Peyer's patch (tissue), 4 donors: ENCODE data around the gene AMZ1. TPM values are rescaled to one million over a fixed set of nuclear protein-coding genes. Genes with fewer than 3 reads are reported as not detected.

Experiments used
- DNase-seq, 3 donors: peaks; one replicate each; pipeline ENCODE4 v3.0.0-alpha.2; 2017 to 2019
- H3K27ac ChIP-seq, 4 donors: fragments of 200-600 bp; sonication (generic); one replicate each; pipeline ENCODE4 v1.5.1; 2016 to 2019
- H3K27me3 ChIP-seq, 2 donors: fragments of 200-600 bp; sonication (generic); one replicate each; pipeline ENCODE4 v1.5.1; 2019
- H3K36me3 ChIP-seq, 3 donors: fragments of 200-600 bp; sonication (generic); one replicate each; pipeline ENCODE4 v1.5.1; 2016 to 2019
- H3K4me1 ChIP-seq, 4 donors: fragments of 200-600 bp; sonication (generic); one replicate each; pipeline ENCODE4 v1.5.1; 2016 to 2019
- H3K4me3 ChIP-seq, 4 donors: fragments of 200-600 bp; sonication (generic); 1 replicate in 3 of 4; 2 replicates in 1 of 4; pipeline ENCODE4 v1.5.1; 2016 to 2019; ENCODE audit warnings: mild to moderate bottlenecking in 1 of 4
- H3K9me3 ChIP-seq, 4 donors: fragments of 200-600 bp; sonication (generic); one replicate each; pipeline ENCODE4 v1.5.1; 2016 to 2019; ENCODE audit warnings: mild to moderate bottlenecking in 1 of 4
- CTCF ChIP-seq, 6 experiments: fragments of 450-650 bp in 4 of 6; fragments of 200-600 bp in 2 of 6; sonication (generic) in 1 of 6; IDR thresholded peaks; one replicate each; pipeline ENCODE4 v1.5.1; 2017 to 2019; ENCODE audit warnings: antibody characterized with exemption in 6 of 6, mild to moderate bottlenecking in 3 of 6, moderate library complexity in 1 of 6
- POLR2A ChIP-seq, 2 donors: fragments of 450-650 bp; IDR thresholded peaks; one replicate each; pipeline ENCODE4 v1.5.1; 2017; ENCODE audit warnings: antibody characterized with exemption in 2 of 2, mild to moderate bottlenecking in 2 of 2, moderate library complexity in 2 of 2
- total RNA-seq, 4 donors: library from RNA; depleted of rRNA; stranded (reverse); fragments of >200 nt; gene quantifications; one replicate each; pipeline ENCODE4 v1.1.0, GENCODE V29; 2016

Gene AMZ1
- total RNA-seq, 4 donors from 2014 or later = 0.67 TPM; not detected in 3

GRCh38 chr7:2654059-2654458, 33.9 kb upstream of the AMZ1 start:
- Histone ChIP-seq H3K9me3 (no peaks in the 10 kb centered on the region), H3K27ac (no peak overlapping the region), H3K27me3 (no peaks in the 10 kb centered on the region), H3K36me3 (peaks cover 0 to 61% (median 0%) of the 10 kb centered on the region in 3 donors), H3K4me1 (no peaks in the 10 kb centered on the region), H3K4me3 (no peak overlapping the region)
- DNase-seq = no peak
- TF ChIP-seq POLR2A (IDR thresholded peaks at IDR 0.05) = no peak
- no peak for TF ChIP-seq CTCF (IDR thresholded peaks at IDR 0.05)

GRCh38 chr7:2655870-2656614, 32.0 kb upstream of the AMZ1 start:
- no peak overlapping the region for H3K27ac ChIP-seq
- no peak overlapping the region for H3K4me3 ChIP-seq
- no peak for DNase-seq
- TF ChIP-seq CTCF (IDR thresholded peaks at IDR 0.05) (no peak), POLR2A (IDR thresholded peaks at IDR 0.05) (no peak)
- H3K27me3 ChIP-seq = no peaks in the 10 kb centered on the region
- peaks cover 0 to 64% (median 0%) of the 10 kb centered on the region in 3 donors for H3K36me3 ChIP-seq
- H3K4me1 ChIP-seq = no peaks in the 10 kb centered on the region
- H3K9me3 ChIP-seq = no peaks in the 10 kb centered on the region

GRCh38 chr7:2657208-2657607, 30.8 kb upstream of the AMZ1 start:
- peaks cover 0 to 60% (median 0%) of the 10 kb centered on the region in 3 donors for H3K36me3 ChIP-seq
- TF ChIP-seq POLR2A (IDR thresholded peaks at IDR 0.05) (no peak), CTCF (IDR thresholded peaks at IDR 0.05) (no peak)

GRCh38 chr7:2657920-2658671, 29.9 kb upstream of the AMZ1 start:
- Histone ChIP-seq H3K4me3 (no peak overlapping the region), H3K27me3 (no peaks in the 10 kb centered on the region), H3K36me3 (peaks cover 0 to 64% (median 0%) of the 10 kb centered on the region in 3 donors), H3K27ac (no peak overlapping the region), H3K4me1 (peaks cover 0 to 6% (median 0%) of the 10 kb centered on the region in 4 donors), H3K9me3 (no peaks in the 10 kb centered on the region)
- TF ChIP-seq CTCF (IDR thresholded peaks at IDR 0.05) = no peak
- no peak for TF ChIP-seq POLR2A (IDR thresholded peaks at IDR 0.05)
- no peak for DNase-seq

More at GRCh38 chr7:2657208-2657607, 30.8 kb upstream of the AMZ1 start:
- no peak for DNase-seq
- H3K9me3 ChIP-seq = no peaks in the 10 kb centered on the region
- H3K27ac ChIP-seq = no peak overlapping the region
- H3K4me3 ChIP-seq = no peak overlapping the region
- no peaks in the 10 kb centered on the region for H3K27me3 ChIP-seq
- H3K4me1 ChIP-seq = no peaks in the 10 kb centered on the region

GRCh38 chr7:2658941-2659340, 29.1 kb upstream of the AMZ1 start:
- Histone ChIP-seq H3K4me3 (no peak overlapping the region), H3K9me3 (no peaks in the 10 kb centered on the region), H3K27ac (no peak overlapping the region), H3K4me1 (peaks cover 0 to 7% (median 0%) of the 10 kb centered on the region in 4 donors), H3K27me3 (no peaks in the 10 kb centered on the region), H3K36me3 (peaks cover 0 to 59% (median 0%) of the 10 kb centered on the region in 3 donors)
- DNase-seq = no peak
- TF ChIP-seq CTCF (IDR thresholded peaks at IDR 0.05) (no peak), POLR2A (IDR thresholded peaks at IDR 0.05) (no peak)
